WTC11 (cell line): ENCODE data around the gene DNAJC18. TPM values are rescaled to one million over a fixed set of nuclear protein-coding genes. Genes with fewer than 3 reads are reported as not detected.
"Not testable (repeated sequence)": the region's sequence is repeated elsewhere in the genome, so short reads cannot be mapped to it uniquely, and the experiment has no call there.

Source experiments
- ATAC-seq: fragments of 200-7000 bp; cut with Tn5 transposase; 2 replicates; pipeline ENCODE4 v1.10.0; 2021; ENCODE audit warnings: mild to moderate bottlenecking, moderate library complexity
- CTCF ChIA-PET: fragments of 300-600 bp; sonication (Branson Sonifier 250); formaldehyde crosslinking; loops from one replicate; lab custom pipeline; 2021; ENCODE audit warnings: antibody characterized with exemption; lab: Charles Lee
- POLR2A ChIA-PET: fragments of 350-600 bp; sonication (Branson Sonifier 250); formaldehyde crosslinking; loops from one replicate; lab custom pipeline; 2021; ENCODE audit warnings: antibody characterized with exemption; lab: Charles Lee
- DNase-seq: peaks from one replicate; pipeline ENCODE4 v3.0.0; 2021; ENCODE audit warnings: low spot score
- H3K27ac Mint-ChIP-seq: 2 replicates; pipeline ENCODE4 v1.8.0; 2021; ENCODE audit warnings: mixed read lengths
- H3K27me3 Mint-ChIP-seq: 2 replicates; pipeline ENCODE4 v1.8.0; 2021; ENCODE audit warnings: low read depth, mild to moderate bottlenecking, moderate library complexity, mixed read lengths
- H3K36me3 Mint-ChIP-seq: 2 replicates; pipeline ENCODE4 v1.8.0; 2021; ENCODE audit warnings: mixed read lengths
- H3K4me1 Mint-ChIP-seq: 2 replicates; pipeline ENCODE4 v1.8.0; 2022; ENCODE audit warnings: mixed read lengths
- H3K4me3 Mint-ChIP-seq: 2 replicates; pipeline ENCODE4 v1.8.0; 2021; ENCODE audit warnings: mild to moderate bottlenecking, moderate library complexity, mixed read lengths
- H3K9me3 Mint-ChIP-seq: 2 replicates; pipeline ENCODE4 v1.8.0; 2021; ENCODE audit warnings: mixed read lengths
- ATF1 ChIP-seq: sonication (generic); formaldehyde crosslinking; IDR thresholded peaks from 2 replicates; pipeline ENCODE4 v1.8.1; 2023; ENCODE audit warnings: mild to moderate bottlenecking, moderate library complexity, missing genetic modification reagents
- EMX1 ChIP-seq: fragments of 250-450 bp; sonication (Bioruptor Pico); IDR thresholded peaks from 2 replicates; pipeline ENCODE4 v1.8.0; 2021; ENCODE audit warnings: mild to moderate bottlenecking
- FOXJ3 ChIP-seq: sonication (generic); formaldehyde crosslinking; IDR thresholded peaks from 2 replicates; pipeline ENCODE4 v1.9.0; 2021; ENCODE audit warnings: missing genetic modification reagents, mild to moderate bottlenecking, borderline replicate concordance
- GRHL2 ChIP-seq: fragments of 250-450 bp; sonication (Bioruptor Pico); IDR thresholded peaks from 2 replicates; pipeline ENCODE4 v1.8.0; 2022; ENCODE audit warnings: mild to moderate bottlenecking, moderate library complexity; ENCODE audit not compliant: insufficient replicate concordance, severe bottlenecking
- JAZF1 ChIP-seq: fragments of 250-450 bp; sonication (Bioruptor Pico); IDR thresholded peaks from 2 replicates; pipeline ENCODE4 v1.9.0; 2021; ENCODE audit warnings: moderate library complexity, mild to moderate bottlenecking, inconsistent platforms
- SMAD4 ChIP-seq: sonication (generic); formaldehyde crosslinking; IDR thresholded peaks from 2 replicates; pipeline ENCODE4 v1.8.0; 2022; ENCODE audit warnings: mild to moderate bottlenecking, missing genetic modification reagents
- SOX15 ChIP-seq: fragments of 250-450 bp; sonication (Bioruptor Pico); IDR thresholded peaks from 2 replicates; pipeline ENCODE4 v1.9.0; 2021; ENCODE audit warnings: mild to moderate bottlenecking
- TCF7 ChIP-seq: sonication (generic); formaldehyde crosslinking; IDR thresholded peaks from 2 replicates; pipeline ENCODE4 v1.8.0; 2022; ENCODE audit warnings: mild to moderate bottlenecking, low read depth, missing genetic modification reagents, moderate library complexity
- ZNF219 ChIP-seq: sonication (generic); formaldehyde crosslinking; IDR thresholded peaks from 2 replicates; pipeline ENCODE4 v1.8.0; 2023; ENCODE audit warnings: missing genetic modification reagents, mild to moderate bottlenecking, borderline replicate concordance
- ZNF263 ChIP-seq: sonication (generic); formaldehyde crosslinking; IDR thresholded peaks from 2 replicates; pipeline ENCODE4 v1.8.1; 2022; ENCODE audit warnings: low read depth, mild to moderate bottlenecking, moderate library complexity, missing genetic modification reagents
- total RNA-seq: library from RNA; stranded (reverse); gene quantifications from 3 replicates; pipeline ENCODE4 v1.2.3, GENCODE V29; 2021
- TF ChIP-seq, protein P1 (sequence below): sonication (generic); formaldehyde crosslinking; IDR thresholded peaks from 2 replicates; pipeline ENCODE4 v1.8.0; 2022; ENCODE audit warnings: missing genetic modification reagents
- TF ChIP-seq, protein P2 (sequence below): sonication (generic); formaldehyde crosslinking; conservative IDR thresholded peaks from 2 replicates; pipeline ENCODE4 v1.8.1; 2023; ENCODE audit warnings: mild to moderate bottlenecking, low read depth, missing genetic modification reagents, moderate library complexity
- TF ChIP-seq, protein P3 (sequence below): sonication (generic); formaldehyde crosslinking; IDR thresholded peaks from 2 replicates; pipeline ENCODE4 v1.8.1; 2022; ENCODE audit warnings: low read depth, missing genetic modification reagents, borderline replicate concordance
- TF ChIP-seq, protein P4 (sequence below): sonication (generic); formaldehyde crosslinking; conservative IDR thresholded peaks from 2 replicates; pipeline ENCODE4 v1.8.1; 2022; ENCODE audit warnings: mild to moderate bottlenecking, missing genetic modification reagents
- TF ChIP-seq, protein P5 (sequence below): sonication (generic); formaldehyde crosslinking; IDR thresholded peaks from 2 replicates; pipeline ENCODE4 v1.8.1; 2022; ENCODE audit warnings: mild to moderate bottlenecking, missing genetic modification reagents, moderate library complexity, borderline replicate concordance
- TF ChIP-seq, protein P6 (sequence below): sonication (generic); formaldehyde crosslinking; IDR thresholded peaks from 2 replicates; pipeline ENCODE4 v1.8.0; 2023; ENCODE audit warnings: mild to moderate bottlenecking, missing genetic modification reagents

DNAJC18 gene
- total RNA-seq, 1 experiment from 2014 or later = 23.7 TPM

DNA sequence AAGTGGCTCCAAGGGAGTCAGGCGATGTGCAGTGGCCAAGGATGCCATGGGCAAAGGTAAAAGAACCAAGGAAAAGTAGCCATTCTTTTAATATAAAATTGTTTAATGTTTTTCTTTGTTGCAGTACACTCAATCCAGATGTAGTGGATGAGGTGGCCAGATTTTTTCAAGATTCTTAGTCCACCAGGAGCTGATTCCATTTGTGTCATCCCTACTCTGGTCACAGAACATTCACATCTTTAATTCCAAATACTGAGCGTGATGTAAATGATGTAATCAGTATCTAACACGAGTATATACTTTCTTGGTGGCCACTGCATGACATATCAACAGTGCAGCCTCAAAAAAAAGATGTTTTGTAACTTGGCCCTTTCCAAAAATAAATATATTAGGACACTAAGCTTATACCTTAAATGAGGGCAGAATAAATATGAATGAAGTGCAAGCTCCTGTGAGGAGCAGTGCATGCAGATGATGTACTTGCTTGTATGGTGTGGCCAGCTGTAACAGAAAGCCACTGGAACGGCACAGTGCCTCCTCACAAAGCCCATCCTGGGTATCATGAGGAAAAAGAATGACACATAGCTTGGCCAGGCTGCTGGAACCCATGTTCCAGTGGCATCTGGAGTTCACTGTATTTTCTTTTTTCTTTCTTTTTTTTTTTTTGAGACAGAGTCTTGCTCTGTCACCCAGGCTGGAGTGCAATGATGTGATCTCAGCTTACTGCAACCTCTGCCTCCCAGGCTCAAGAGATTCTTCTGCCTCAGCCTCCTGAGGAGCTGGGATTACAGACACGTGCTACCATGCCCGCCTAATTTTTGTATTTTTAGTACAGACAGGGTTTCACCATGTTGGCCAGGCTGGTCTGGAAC is 29.0 kb downstream of the DNAJC18 start (continued):
- TF ChIP-seq, protein P1, sequence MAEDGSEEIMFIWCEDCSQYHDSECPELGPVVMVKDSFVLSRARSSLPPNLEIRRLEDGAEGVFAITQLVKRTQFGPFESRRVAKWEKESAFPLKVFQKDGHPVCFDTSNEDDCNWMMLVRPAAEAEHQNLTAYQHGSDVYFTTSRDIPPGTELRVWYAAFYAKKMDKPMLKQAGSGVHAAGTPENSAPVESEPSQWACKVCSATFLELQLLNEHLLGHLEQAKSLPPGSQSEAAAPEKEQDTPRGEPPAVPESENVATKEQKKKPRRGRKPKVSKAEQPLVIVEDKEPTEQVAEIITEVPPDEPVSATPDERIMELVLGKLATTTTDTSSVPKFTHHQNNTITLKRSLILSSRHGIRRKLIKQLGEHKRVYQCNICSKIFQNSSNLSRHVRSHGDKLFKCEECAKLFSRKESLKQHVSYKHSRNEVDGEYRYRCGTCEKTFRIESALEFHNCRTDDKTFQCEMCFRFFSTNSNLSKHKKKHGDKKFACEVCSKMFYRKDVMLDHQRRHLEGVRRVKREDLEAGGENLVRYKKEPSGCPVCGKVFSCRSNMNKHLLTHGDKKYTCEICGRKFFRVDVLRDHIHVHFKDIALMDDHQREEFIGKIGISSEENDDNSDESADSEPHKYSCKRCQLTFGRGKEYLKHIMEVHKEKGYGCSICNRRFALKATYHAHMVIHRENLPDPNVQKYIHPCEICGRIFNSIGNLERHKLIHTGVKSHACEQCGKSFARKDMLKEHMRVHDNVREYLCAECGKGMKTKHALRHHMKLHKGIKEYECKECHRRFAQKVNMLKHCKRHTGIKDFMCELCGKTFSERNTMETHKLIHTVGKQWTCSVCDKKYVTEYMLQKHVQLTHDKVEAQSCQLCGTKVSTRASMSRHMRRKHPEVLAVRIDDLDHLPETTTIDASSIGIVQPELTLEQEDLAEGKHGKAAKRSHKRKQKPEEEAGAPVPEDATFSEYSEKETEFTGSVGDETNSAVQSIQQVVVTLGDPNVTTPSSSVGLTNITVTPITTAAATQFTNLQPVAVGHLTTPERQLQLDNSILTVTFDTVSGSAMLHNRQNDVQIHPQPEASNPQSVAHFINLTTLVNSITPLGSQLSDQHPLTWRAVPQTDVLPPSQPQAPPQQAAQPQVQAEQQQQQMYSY (CRISPR knock-in tag) = no peak
- TF ChIP-seq GRHL2 (CRISPR knock-in tag) = no peak
- TF ChIP-seq, protein P2, sequence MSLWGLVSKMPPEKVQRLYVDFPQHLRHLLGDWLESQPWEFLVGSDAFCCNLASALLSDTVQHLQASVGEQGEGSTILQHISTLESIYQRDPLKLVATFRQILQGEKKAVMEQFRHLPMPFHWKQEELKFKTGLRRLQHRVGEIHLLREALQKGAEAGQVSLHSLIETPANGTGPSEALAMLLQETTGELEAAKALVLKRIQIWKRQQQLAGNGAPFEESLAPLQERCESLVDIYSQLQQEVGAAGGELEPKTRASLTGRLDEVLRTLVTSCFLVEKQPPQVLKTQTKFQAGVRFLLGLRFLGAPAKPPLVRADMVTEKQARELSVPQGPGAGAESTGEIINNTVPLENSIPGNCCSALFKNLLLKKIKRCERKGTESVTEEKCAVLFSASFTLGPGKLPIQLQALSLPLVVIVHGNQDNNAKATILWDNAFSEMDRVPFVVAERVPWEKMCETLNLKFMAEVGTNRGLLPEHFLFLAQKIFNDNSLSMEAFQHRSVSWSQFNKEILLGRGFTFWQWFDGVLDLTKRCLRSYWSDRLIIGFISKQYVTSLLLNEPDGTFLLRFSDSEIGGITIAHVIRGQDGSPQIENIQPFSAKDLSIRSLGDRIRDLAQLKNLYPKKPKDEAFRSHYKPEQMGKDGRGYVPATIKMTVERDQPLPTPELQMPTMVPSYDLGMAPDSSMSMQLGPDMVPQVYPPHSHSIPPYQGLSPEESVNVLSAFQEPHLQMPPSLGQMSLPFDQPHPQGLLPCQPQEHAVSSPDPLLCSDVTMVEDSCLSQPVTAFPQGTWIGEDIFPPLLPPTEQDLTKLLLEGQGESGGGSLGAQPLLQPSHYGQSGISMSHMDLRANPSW (CRISPR knock-in tag) = no peak

DNA sequence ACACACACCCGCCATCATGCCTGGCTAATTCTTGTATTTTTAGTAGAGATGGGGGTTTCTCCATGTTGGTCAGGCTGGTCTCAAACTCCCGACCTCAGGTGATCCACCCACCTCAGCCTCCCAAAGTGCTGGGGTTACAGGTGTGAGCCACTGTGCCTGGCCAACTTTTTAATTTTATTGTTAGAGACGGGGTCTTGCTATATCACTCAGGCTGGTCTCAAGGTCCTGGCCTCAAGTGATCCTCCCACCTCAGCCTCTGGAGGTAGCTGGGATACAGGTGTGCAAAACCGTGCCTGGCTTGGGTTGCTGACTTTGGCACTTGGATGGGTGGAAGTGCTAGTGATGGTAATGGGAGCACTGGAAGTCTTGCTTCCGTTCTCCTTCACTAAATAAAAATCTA is 30.2 kb downstream of the DNAJC18 start:
- H3K36me3 Mint-ChIP-seq, CTCF ChIA-PET, POLR2A ChIA-PET: not testable (repeated sequence)

DNA sequence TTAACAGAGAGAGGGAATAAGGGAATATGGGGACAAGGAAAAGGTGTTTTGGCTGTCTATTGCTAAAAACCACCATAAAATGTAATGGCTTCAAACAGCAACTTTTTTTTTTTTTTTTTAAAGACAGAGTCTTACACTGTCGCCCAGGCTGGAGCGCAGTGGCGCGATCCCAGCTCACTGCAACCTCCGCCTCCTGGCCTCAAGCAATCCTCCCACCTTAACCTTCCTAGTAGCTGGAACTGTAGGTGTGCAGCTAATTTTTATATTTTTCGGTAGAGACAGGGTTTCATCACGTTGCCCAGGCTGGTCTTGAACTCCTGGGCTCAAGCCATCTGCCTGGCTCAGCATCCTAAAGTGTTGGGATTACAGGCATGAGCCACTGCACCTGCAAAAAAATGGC is 31.1 kb downstream of the DNAJC18 start:
- no peaks in the 10 kb centered on the region for H3K36me3 Mint-ChIP-seq
- H3K9me3 Mint-ChIP-seq = no peaks in the 10 kb centered on the region
- H3K27ac Mint-ChIP-seq = no peak overlapping the region
- no peak for ATAC-seq
- no peak for DNase-seq
- ChIA-PET CTCF (interaction anchor here (1.1 kb wide), 1 partner anchor 14 kb away, joined by 3 read pairs; no protein-coding TSS in a partner anchor), POLR2A (no interaction called here)
- TF ChIP-seq JAZF1 (CRISPR knock-in tag) = no peak
- TF ChIP-seq FOXJ3 (CRISPR knock-in tag) = no peak
- TF ChIP-seq, protein P3, sequence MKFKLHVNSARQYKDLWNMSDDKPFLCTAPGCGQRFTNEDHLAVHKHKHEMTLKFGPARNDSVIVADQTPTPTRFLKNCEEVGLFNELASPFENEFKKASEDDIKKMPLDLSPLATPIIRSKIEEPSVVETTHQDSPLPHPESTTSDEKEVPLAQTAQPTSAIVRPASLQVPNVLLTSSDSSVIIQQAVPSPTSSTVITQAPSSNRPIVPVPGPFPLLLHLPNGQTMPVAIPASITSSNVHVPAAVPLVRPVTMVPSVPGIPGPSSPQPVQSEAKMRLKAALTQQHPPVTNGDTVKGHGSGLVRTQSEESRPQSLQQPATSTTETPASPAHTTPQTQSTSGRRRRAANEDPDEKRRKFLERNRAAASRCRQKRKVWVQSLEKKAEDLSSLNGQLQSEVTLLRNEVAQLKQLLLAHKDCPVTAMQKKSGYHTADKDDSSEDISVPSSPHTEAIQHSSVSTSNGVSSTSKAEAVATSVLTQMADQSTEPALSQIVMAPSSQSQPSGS (CRISPR knock-in tag) = no peak
- TF ChIP-seq EMX1 (CRISPR knock-in tag) = no peak
- no peak for TF ChIP-seq ZNF263 (CRISPR knock-in tag)
- no peak for TF ChIP-seq TCF7 (CRISPR knock-in tag)
- no peak for TF ChIP-seq SOX15 (CRISPR knock-in tag)
- no peak for TF ChIP-seq SMAD4 (CRISPR knock-in tag)
- no peak overlapping the region for H3K4me3 Mint-ChIP-seq
- no peaks in the 10 kb centered on the region for H3K27me3 Mint-ChIP-seq
- H3K4me1 Mint-ChIP-seq = peaks cover 10% of the 10 kb centered on the region

More for the DNA sequence above, 30.2 kb downstream of the DNAJC18 start:
- DNase-seq, H3K27ac Mint-ChIP-seq, H3K27me3 Mint-ChIP-seq, ATAC-seq, H3K9me3 Mint-ChIP-seq, H3K4me3 Mint-ChIP-seq, H3K4me1 Mint-ChIP-seq: not testable (repeated sequence)

DNA sequence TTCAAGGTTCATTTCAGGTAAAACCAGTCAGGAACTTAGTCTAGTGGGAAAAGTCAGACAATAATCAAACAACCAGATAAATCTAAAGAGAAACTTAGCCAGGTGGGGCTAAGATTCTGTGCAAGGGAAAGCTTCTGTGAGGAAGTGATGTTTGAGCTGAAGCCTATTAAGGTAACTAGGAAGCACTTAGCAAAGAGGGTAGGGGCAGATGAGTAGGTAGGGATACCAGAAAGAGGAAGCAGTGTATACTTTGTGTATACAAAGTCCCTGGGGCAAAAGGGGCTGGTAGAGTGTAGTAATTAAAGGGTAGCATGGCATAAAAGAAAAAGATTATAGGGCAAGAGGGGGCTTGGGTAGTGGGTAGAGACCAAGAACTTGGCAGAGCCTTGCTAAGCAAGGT is 31.8 kb downstream of the DNAJC18 start:
- H3K4me3 Mint-ChIP-seq = no peak overlapping the region
- TF ChIP-seq, protein P4, sequence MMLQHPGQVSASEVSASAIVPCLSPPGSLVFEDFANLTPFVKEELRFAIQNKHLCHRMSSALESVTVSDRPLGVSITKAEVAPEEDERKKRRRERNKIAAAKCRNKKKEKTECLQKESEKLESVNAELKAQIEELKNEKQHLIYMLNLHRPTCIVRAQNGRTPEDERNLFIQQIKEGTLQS = no peak
- no peak for TF ChIP-seq ZNF219 (CRISPR knock-in tag)
- TF ChIP-seq ATF1 (CRISPR knock-in tag) = no peak
- TF ChIP-seq, protein P5, sequence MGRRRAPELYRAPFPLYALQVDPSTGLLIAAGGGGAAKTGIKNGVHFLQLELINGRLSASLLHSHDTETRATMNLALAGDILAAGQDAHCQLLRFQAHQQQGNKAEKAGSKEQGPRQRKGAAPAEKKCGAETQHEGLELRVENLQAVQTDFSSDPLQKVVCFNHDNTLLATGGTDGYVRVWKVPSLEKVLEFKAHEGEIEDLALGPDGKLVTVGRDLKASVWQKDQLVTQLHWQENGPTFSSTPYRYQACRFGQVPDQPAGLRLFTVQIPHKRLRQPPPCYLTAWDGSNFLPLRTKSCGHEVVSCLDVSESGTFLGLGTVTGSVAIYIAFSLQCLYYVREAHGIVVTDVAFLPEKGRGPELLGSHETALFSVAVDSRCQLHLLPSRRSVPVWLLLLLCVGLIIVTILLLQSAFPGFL (CRISPR knock-in tag) = no peak
- TF ChIP-seq, protein P6, sequence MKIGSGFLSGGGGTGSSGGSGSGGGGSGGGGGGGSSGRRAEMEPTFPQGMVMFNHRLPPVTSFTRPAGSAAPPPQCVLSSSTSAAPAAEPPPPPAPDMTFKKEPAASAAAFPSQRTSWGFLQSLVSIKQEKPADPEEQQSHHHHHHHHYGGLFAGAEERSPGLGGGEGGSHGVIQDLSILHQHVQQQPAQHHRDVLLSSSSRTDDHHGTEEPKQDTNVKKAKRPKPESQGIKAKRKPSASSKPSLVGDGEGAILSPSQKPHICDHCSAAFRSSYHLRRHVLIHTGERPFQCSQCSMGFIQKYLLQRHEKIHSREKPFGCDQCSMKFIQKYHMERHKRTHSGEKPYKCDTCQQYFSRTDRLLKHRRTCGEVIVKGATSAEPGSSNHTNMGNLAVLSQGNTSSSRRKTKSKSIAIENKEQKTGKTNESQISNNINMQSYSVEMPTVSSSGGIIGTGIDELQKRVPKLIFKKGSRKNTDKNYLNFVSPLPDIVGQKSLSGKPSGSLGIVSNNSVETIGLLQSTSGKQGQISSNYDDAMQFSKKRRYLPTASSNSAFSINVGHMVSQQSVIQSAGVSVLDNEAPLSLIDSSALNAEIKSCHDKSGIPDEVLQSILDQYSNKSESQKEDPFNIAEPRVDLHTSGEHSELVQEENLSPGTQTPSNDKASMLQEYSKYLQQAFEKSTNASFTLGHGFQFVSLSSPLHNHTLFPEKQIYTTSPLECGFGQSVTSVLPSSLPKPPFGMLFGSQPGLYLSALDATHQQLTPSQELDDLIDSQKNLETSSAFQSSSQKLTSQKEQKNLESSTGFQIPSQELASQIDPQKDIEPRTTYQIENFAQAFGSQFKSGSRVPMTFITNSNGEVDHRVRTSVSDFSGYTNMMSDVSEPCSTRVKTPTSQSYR (CRISPR knock-in tag) = no peak
- H3K36me3 Mint-ChIP-seq = no peaks in the 10 kb centered on the region
- no peak overlapping the region for H3K27ac Mint-ChIP-seq
- CTCF ChIA-PET = interaction anchor here (1.1 to 1.2 kb wide), 2 partner anchors 15 kb away, joined by 3 read pairs; no protein-coding TSS in a partner anchor
- DNase-seq = no peak
- POLR2A ChIA-PET = no interaction called here
- H3K9me3 Mint-ChIP-seq = no peaks in the 10 kb centered on the region
- ATAC-seq = no peak
- peaks cover 16% of the 10 kb centered on the region for H3K4me1 Mint-ChIP-seq
- no peaks in the 10 kb centered on the region for H3K27me3 Mint-ChIP-seq
